ENCODE data around the gene XIRP1. TPM values are rescaled to one million over a fixed set of nuclear protein-coding genes. Genes with fewer than 3 reads are reported as not detected.

The XIRP1 gene
- total RNA-seq, 4 donors from 2014 or later, result 0.06 to 0.07 TPM; not detected in 2

DNA sequence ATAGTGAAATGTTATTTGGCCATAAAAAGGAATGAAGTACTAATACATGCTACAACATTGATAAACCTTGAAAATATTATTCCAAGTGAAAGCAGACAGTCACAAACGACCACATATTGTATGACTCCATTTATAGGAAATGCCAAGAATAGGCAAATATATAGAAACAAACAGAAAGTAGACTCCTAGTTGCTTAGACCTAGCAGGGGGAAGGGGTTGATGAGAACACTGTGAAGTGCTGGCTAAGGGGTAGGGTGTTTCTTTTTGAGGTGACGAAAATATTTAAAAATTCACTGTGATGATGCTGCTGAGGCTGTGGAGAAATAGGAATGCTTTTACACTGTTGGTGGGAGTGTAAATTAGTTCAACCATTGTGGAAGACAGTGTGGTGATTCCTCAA, 30.5 kb upstream of the XIRP1 start:
- intact Hi-C loops (cut with DNase I; ENCODE audit: low total_unique reads), result no loop called here
- TF ChIP-seq POLR2A (IDR thresholded peaks at IDR 0.05), result no peak
- TF ChIP-seq, protein P1, sequence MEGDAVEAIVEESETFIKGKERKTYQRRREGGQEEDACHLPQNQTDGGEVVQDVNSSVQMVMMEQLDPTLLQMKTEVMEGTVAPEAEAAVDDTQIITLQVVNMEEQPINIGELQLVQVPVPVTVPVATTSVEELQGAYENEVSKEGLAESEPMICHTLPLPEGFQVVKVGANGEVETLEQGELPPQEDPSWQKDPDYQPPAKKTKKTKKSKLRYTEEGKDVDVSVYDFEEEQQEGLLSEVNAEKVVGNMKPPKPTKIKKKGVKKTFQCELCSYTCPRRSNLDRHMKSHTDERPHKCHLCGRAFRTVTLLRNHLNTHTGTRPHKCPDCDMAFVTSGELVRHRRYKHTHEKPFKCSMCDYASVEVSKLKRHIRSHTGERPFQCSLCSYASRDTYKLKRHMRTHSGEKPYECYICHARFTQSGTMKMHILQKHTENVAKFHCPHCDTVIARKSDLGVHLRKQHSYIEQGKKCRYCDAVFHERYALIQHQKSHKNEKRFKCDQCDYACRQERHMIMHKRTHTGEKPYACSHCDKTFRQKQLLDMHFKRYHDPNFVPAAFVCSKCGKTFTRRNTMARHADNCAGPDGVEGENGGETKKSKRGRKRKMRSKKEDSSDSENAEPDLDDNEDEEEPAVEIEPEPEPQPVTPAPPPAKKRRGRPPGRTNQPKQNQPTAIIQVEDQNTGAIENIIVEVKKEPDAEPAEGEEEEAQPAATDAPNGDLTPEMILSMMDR (IDR thresholded peaks at IDR 0.05), result no peak
- DNase-seq, result no peak

DNA sequence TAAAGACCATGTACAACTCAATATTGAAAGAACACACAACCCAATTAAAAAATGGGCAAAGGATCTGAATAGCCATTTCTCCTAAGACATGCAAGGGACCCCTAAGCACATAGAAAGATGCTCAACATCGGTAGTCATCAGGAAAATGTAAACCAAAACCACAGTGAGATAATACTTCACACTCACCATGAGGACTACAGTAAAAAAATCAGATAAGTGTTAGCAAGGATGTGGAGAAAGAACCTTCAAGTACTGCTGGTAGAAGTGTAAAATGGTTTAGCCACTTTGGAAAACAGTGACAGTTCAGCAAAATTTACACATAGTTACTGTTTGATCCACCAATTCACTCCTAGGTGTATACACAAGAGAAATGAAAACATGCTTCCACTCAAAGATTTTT, 30.1 kb upstream of the XIRP1 start:
- Histone ChIP-seq H3K27me3 (no peaks in the 10 kb centered on the region), H3K27ac (no peak overlapping the region), H3K4me3 (no peak overlapping the region), H3K9me3 (no peaks in the 10 kb centered on the region), H3K4me1 (no peaks in the 10 kb centered on the region), H3K36me3 (no peaks in the 10 kb centered on the region)
- intact Hi-C loops (cut with DNase I; ENCODE audit: low total_unique reads), result no loop called here
- TF ChIP-seq, protein P1 (IDR thresholded peaks at IDR 0.05), result no peak
- no peak for TF ChIP-seq POLR2A (IDR thresholded peaks at IDR 0.05)
- no peak for DNase-seq

More for the DNA sequence above, 30.5 kb upstream of the XIRP1 start:
- no peak overlapping the region for H3K27ac ChIP-seq
- H3K27me3 ChIP-seq, result no peaks in the 10 kb centered on the region
- no peak overlapping the region for H3K4me3 ChIP-seq
- no peaks in the 10 kb centered on the region for H3K9me3 ChIP-seq
- no peaks in the 10 kb centered on the region for H3K4me1 ChIP-seq
- H3K36me3 ChIP-seq, result no peaks in the 10 kb centered on the region

DNA sequence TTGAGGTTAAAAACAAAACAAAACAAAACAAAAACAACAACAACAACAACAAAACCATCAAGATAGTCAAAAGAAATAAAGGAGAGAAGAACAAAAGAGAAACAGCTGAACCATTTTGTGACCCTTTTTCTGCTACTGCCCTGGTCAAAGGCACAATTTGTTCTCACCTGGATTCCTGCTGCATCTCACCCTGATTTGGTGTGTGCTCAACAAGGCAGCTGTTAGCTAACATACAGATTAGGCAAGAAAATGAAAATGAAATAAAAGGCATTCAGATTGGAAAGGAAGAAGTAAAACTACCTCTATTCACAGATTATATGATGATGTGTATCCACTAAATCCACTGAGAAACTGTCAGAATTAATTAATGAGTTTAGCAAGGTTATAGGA, 28.7 kb upstream of the XIRP1 start:
- TF ChIP-seq, protein P1 (IDR thresholded peaks at IDR 0.05), result no peak
- TF ChIP-seq POLR2A (IDR thresholded peaks at IDR 0.05), result no peak
- no peaks in the 10 kb centered on the region for H3K36me3 ChIP-seq
- no peaks in the 10 kb centered on the region for H3K9me3 ChIP-seq
- no peak for DNase-seq
- no peak overlapping the region for H3K4me3 ChIP-seq
- no peaks in the 10 kb centered on the region for H3K27me3 ChIP-seq
- no peak overlapping the region for H3K27ac ChIP-seq
- intact Hi-C loops (cut with DNase I; ENCODE audit: low total_unique reads), result no loop called here
- H3K4me1 ChIP-seq, result no peaks in the 10 kb centered on the region

DNA sequence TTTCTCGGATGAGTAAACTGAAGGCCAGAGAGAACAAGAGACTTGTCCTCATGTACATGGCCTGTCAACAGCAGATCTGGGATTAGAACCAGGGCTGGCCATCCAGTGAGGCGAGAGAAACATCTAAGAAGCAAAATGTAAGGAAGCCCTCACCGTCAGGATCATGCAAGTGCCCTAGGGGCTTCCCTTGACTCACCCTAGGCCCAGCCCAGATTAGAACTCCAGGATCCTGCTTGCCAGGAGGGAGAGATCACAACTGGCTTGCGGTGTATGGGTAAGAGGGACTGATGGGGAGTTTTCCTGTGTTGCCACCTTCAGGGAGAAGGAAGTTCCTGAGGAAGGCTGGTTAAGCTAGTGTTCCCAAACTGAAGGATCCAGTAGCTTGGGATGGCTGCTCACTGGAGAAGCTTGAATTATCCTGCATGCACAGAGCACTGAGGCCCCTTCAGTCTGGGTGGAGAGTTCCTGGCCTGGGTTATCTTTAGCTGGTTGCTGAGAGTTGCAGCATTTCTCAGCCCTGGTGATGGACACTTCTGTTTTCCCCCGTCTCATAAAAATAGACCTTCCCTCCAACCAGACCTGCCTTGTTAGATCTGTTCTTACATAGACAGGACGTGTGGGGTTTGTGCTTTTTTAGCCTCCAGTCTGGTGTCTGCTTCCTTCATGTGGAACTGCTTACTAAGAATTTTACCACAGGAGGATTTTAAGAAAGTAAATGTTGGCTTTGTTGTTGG, 28.2 kb upstream of the XIRP1 start:
- H3K9me3 ChIP-seq, result no peaks in the 10 kb centered on the region
- intact Hi-C loops (cut with DNase I; ENCODE audit: low total_unique reads), result no loop called here
- no peaks in the 10 kb centered on the region for H3K27me3 ChIP-seq
- no peak for TF ChIP-seq POLR2A (IDR thresholded peaks at IDR 0.05)
- TF ChIP-seq, protein P1 (IDR thresholded peaks at IDR 0.05), result no peak
- H3K4me1 ChIP-seq, result no peaks in the 10 kb centered on the region
- no peak for DNase-seq
- no peak overlapping the region for H3K4me3 ChIP-seq
- no peaks in the 10 kb centered on the region for H3K36me3 ChIP-seq
- no peak overlapping the region for H3K27ac ChIP-seq

DNA sequence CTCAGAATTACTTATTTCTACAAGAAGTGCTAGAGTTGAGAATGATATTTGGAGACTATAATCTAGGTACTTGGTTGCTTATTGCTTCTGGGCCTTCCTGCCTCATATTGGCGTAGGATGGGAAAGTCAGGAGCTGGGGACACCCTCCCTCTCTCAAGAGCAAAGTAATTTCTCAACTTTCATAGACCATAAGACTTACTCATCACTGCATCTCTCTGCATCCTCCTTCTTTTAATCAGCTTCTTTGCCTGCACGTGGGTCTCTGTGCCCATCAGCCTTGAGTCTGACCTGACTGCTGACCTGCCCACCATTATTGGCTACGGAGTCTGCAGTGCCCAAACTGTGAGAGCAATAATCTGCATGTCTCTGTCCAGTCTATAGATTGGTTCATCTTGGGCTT, 27.3 kb upstream of the XIRP1 start:
- intact Hi-C loops (cut with DNase I; ENCODE audit: low total_unique reads), result no loop called here
- no peaks in the 10 kb centered on the region for H3K9me3 ChIP-seq
- no peaks in the 10 kb centered on the region for H3K27me3 ChIP-seq
- no peaks in the 10 kb centered on the region for H3K4me1 ChIP-seq
- no peak for DNase-seq
- no peak overlapping the region for H3K4me3 ChIP-seq
- no peak for TF ChIP-seq POLR2A (IDR thresholded peaks at IDR 0.05)
- TF ChIP-seq, protein P1 (IDR thresholded peaks at IDR 0.05), result no peak
- H3K36me3 ChIP-seq, result no peaks in the 10 kb centered on the region
- no peak overlapping the region for H3K27ac ChIP-seq

Measured in uterus (tissue), 4 donors.